HG03066 (cell line): Measurements from ENCODE around the gene FAM217A.
"Not testable (repeated sequence)": the region's sequence is repeated elsewhere in the genome, so short reads cannot be mapped to it uniquely, and the experiment has no call there.

Experiments used
- ATAC-seq: cut with Tn5 transposase; IDR thresholded peaks from one replicate; pipeline ENCODE4 v1.9.1; 2021; ENCODE audit warnings: low read depth; ENCODE audit not compliant: unreplicated experiment

FAM217A gene

GRCh38 chr6:4078691-4079471, at the start of gene FAM217A:
TSS of gene FAM217A (minus strand) at chr6:4079137. CDS start at chr6:4077414, 1,723 bp downstream.
- no peak for ATAC-seq

DNA sequence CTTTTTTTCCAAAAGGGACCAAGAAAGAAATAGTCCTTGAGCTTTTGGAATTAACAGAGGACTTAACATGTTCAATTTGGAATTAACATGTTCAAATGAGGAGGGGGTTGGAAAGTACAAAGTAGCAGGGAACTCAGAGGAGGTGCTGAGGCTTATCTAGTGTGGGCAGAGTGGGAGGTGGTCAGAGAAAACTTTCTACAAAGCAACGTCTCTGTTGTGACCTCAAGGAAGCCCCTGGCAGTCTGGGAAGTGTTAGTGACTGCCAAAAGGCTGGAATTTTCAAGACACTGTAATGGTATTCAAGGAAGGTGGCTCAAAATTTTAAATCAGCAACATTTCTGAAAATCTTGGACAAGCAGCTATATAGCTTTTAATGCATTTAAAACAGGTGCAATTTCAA, 49.1 kb upstream of the FAM217A start:
- ATAC-seq = no peak

DNA sequence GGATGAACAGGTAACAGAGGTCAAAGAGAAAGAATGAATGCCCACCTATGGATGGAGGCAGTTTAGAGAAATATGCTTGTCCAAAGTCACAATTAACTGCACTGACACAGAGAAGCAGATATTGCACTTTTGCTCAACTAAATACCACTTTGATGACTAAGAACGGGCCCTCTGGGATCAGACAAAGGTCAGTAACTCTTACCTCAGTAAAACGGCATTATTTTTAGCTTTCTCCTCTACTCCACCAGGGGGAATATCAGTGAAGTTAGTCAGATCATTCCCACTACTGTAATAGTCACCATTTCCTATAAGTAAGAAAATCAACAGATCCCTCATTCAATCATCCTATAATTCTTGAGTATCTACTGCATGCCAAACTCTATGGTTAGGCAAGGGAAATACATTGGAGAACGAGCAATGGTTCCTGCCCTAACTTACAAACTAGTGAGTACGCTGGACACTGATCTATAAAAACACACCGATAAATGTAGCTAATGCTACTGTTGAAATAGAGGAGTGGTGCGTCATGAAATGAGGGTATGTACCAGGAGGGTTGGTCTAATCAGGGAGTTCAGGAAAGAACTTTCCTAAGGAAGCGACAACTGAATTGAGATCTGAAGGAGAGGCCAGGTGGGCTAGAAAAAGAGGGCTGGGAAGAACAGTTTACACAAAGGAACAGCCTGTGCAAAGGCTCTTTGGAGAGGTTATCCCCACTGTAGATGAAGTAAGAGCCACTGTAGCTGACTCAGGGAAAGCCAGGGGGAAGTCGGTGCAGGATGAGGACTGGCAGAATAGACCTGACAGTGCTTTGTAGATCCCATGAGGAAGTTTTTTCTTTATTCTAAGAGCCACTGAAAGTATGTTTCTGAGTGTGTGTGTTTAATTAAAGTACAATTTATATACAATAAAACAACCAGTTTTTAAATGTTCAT, 47.3 kb upstream of the FAM217A start:
- ATAC-seq = no peak

GRCh38 chr6:4125500-4125899, 46.6 kb upstream of the FAM217A start:
- no peak for ATAC-seq

- no peak for ATAC-seq
Observed at GRCh38 chr6:4124351-4124750, 45.4 kb upstream of the FAM217A start.

- ATAC-seq = no peak
Observed at GRCh38 chr6:4115741-4116140, 36.8 kb upstream of the FAM217A start.

- ATAC-seq = no peak
Observed at GRCh38 chr6:4114123-4114522, 35.2 kb upstream of the FAM217A start.

GRCh38 chr6:4113649-4114048, 34.7 kb upstream of the FAM217A start:
- ATAC-seq = no peak

GRCh38 chr6:4112366-4112765, 33.4 kb upstream of the FAM217A start:
- no peak for ATAC-seq

DNA sequence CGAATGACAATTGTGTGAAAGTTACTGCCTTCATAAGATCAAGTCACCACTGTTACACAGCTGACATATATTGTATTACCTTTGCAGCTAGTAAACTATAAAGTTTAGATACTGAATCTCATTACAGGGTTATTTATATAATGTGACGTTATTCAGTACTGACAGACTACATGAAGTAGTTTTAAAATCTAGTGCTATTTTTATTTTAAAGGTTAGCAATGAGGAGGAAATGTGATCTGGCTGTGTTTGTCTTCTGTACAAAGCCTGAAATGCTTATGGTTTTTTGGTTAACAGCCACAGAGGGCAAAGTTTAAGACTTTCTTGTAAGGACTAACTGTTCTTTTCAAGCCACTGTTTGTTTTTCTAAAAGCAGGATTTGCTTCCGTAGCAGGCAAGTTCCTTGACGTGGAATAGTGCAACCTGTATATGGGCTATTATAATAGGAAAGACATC, 30.5 kb upstream of the FAM217A start:
- not testable (repeated sequence) for ATAC-seq

GRCh38 chr6:4108561-4109093, 29.7 kb upstream of the FAM217A start:
- ATAC-seq = no peak

GRCh38 chr6:4107873-4108272, 28.9 kb upstream of the FAM217A start:
- no peak for ATAC-seq

DNA sequence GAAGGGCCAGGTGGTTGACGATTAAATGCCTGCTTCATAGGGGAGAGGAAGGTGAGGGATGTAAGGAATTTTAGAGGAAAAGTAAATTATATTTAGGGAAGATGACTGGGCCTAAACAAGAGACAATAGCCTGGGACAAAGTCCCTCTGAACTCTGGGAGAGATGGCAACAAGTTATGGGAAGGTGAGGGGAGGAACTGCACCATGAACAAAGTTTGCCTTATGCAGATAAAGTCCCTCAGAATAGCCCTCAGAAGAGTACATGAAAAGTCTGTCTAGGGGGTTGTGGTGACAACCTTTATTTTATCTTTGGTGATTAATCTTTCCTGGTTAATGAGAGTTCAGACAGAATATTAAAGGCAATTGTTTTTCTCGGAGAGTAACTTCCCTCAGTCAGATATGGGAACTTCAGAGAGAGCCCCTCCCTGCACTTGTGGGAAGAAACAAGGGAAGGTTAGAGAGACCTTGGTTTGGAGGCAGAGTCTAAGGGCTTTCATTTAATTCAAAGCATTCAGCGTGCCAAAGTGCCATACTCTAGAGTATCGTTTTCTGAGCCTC, 27.1 kb upstream of the FAM217A start:
- no peak for ATAC-seq

GRCh38 chr6:4103929-4104328, 25.0 kb upstream of the FAM217A start:
- no peak for ATAC-seq

DNA sequence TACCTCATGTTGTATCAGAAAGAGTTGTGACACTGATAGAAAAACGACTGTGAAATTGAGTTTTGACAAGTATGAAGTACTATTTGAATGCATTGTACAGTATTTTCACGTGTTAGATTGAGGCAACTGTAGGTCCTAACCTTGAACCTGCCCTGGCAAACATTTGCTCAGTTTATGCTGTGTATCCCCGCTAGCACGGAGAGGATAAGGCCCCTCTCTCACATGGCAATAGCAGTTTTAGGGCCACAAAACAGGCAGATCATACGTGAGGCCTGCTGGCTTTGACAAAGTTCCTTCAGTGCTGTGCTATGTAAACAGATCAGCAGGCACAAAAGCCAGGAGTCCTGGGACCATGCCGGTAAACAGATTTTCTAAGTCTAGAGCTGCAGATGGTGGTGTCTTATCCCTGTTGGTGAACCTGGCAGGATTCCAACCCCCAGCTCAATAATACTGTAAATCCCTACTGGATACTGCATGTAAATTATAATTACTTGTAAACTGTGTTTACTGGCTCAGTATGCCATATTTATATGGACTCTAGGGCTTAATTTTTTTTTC, 23.8 kb upstream of the FAM217A start:
- no peak for ATAC-seq

DNA sequence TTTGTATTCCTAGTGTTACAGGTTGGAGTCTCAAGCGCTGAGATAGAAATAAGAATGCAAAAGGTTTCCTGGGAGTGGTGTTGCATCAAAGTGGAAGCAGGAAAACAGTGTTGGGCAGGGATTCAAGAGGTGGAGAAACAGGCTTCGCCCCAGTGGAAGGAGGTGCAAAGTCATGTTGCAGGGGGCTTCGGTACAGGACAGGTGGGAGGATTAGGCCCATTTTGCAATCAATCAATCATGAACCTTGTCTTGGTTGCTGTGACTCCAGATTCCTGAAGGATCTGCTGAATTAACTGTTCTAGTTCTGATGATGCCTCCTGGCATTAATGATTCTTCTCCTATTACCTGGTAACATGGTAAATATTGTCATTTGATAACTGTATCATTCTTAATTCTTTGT, 22.4 kb upstream of the FAM217A start:
- ATAC-seq = no peak

- ATAC-seq = no peak
Observed at GRCh38 chr6:4100655-4101054, 21.7 kb upstream of the FAM217A start.

DNA sequence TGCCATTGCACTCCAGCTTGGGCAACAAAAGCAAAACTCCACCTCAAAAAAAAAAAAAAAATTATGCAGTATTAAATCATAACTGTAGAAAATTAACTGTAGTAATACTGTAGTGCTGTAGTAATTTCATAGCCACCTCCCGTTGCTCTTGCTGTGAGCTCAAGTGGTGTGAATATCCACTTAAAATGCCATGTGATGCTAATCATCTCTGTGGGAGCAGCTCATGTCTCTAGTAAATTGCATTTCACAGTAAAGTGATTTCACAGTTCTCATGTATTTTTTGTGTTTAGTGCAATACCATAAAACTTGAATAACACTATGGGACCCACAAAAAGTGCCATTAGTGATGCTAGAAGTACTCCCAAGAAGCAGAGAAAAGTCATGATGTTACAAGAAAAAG, 14.4 kb upstream of the FAM217A start:
- no peak for ATAC-seq

DNA sequence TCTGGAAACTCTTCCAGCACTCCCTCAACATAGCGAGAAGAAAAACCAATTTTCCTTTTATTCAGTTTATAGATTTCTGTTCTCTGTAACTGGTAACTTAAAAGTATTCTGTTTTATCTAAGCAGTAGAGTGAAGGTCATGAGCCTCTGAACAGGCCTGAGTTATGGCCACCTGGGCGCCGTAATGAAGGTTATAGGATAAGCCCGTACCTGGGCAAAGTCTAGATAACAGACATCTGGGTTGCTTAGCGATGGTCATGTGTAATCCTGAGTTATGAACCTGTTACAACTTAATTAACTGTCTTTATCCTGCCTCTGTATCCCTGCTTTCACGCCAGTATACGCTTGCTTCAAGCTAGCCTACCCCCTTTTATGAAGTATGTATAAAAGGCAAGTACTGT, 13.0 kb upstream of the FAM217A start:
- no peak for ATAC-seq

DNA sequence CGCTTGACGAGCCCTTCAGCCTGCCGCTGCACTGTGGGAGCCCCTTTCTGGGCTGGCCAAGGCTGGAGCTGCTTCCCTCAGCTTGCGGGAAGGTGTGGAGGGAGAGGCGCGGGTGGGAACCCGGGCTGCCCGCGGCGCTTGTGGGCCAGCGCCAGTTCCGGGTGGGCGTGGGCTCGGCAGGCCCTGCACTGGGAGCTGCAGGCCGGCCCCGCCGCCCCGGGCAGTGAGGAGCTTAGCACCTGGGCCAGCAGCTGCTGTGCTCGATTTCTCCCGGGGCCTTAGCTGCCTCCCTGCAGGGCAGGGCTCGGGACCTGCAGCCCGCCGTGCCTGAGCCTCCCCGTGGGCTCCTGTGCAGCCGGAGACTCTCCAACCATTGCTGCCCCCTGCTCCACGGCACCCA, 11.1 kb upstream of the FAM217A start:
- ATAC-seq = not testable (repeated sequence)

DNA sequence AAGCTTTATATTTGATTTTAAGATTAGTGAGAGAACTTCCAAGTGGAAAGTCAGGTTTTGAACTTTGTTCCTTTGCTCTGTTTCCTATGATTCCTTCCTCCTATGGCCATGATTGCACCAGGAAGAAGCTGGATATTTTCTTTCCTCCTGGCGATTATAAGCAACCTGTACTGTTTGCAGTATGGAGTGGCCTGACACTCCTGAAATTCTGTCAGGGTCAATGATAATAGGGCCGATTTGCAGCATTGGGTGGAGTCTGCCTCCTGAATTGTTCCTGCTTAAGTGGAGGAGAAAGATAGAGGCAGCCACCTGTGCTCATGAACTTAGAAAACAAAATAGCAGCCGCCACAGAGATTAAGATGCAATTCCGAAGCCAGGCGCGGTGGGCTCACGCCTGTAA, 9.8 kb upstream of the FAM217A start:
- no peak for ATAC-seq
